Peyer's patch (tissue), 4 donors: Measurements from ENCODE around the gene PLB1. TPM values are rescaled to one million over a fixed set of nuclear protein-coding genes. Genes with fewer than 3 reads are reported as not detected.

Experiments used
- DNase-seq, 3 donors: peaks; one replicate each; pipeline ENCODE4 v3.0.0-alpha.2; 2017 to 2019
- H3K27ac ChIP-seq, 4 donors: fragments of 200-600 bp; sonication (generic); one replicate each; pipeline ENCODE4 v1.5.1; 2016 to 2019
- H3K27me3 ChIP-seq, 2 donors: fragments of 200-600 bp; sonication (generic); one replicate each; pipeline ENCODE4 v1.5.1; 2019
- H3K36me3 ChIP-seq, 3 donors: fragments of 200-600 bp; sonication (generic); one replicate each; pipeline ENCODE4 v1.5.1; 2016 to 2019
- H3K4me1 ChIP-seq, 4 donors: fragments of 200-600 bp; sonication (generic); one replicate each; pipeline ENCODE4 v1.5.1; 2016 to 2019
- H3K4me3 ChIP-seq, 4 donors: fragments of 200-600 bp; sonication (generic); 1 replicate in 3 of 4; 2 replicates in 1 of 4; pipeline ENCODE4 v1.5.1; 2016 to 2019; ENCODE audit warnings: mild to moderate bottlenecking in 1 of 4
- H3K9me3 ChIP-seq, 4 donors: fragments of 200-600 bp; sonication (generic); one replicate each; pipeline ENCODE4 v1.5.1; 2016 to 2019; ENCODE audit warnings: mild to moderate bottlenecking in 1 of 4
- POLR2A ChIP-seq, 2 donors: fragments of 450-650 bp; IDR thresholded peaks; one replicate each; pipeline ENCODE4 v1.5.1; 2017; ENCODE audit warnings: antibody characterized with exemption in 2 of 2, mild to moderate bottlenecking in 2 of 2, moderate library complexity in 2 of 2
- total RNA-seq, 4 donors: library from RNA; depleted of rRNA; stranded (reverse); fragments of >200 nt; gene quantifications; one replicate each; pipeline ENCODE4 v1.1.0, GENCODE V29; 2016
- TF ChIP-seq, protein P1 (sequence below), 6 experiments: fragments of 450-650 bp in 4 of 6; fragments of 200-600 bp in 2 of 6; sonication (generic) in 1 of 6; IDR thresholded peaks; one replicate each; pipeline ENCODE4 v1.5.1; 2017 to 2019; ENCODE audit warnings: antibody characterized with exemption in 6 of 6, mild to moderate bottlenecking in 3 of 6, moderate library complexity in 1 of 6

The PLB1 gene
- total RNA-seq, 4 donors from 2014 or later = 9.1 to 345 (median 146) TPM

DNA sequence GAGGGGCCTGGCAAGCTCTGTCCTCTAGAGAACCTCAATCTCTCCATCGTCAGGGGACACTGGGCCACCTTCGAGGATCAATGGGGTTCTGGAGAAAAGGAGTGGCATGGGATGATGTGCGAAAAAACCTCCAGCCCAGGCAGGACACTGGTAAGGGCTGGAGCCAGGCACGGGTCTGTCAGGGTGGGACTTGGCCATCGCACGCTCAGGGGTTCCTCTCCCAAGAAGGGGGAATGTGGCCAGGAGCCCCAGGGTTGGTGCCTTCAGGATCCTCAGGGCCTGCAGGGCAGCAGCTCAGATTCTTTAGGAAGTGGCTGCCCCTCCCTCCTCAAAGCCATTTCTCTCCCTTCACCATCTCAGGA is 46.8 kb upstream of the PLB1 start:
- H3K27me3 ChIP-seq = no peaks in the 10 kb centered on the region
- no peak overlapping the region for H3K27ac ChIP-seq
- H3K4me3 ChIP-seq = no peak overlapping the region
- peaks cover 0 to 7% (median 0%) of the 10 kb centered on the region in 4 donors for H3K4me1 ChIP-seq
- no peaks in the 10 kb centered on the region for H3K9me3 ChIP-seq
- H3K36me3 ChIP-seq = no peaks in the 10 kb centered on the region
- TF ChIP-seq POLR2A (IDR thresholded peaks at IDR 0.05) = no peak
- TF ChIP-seq, protein P1, sequence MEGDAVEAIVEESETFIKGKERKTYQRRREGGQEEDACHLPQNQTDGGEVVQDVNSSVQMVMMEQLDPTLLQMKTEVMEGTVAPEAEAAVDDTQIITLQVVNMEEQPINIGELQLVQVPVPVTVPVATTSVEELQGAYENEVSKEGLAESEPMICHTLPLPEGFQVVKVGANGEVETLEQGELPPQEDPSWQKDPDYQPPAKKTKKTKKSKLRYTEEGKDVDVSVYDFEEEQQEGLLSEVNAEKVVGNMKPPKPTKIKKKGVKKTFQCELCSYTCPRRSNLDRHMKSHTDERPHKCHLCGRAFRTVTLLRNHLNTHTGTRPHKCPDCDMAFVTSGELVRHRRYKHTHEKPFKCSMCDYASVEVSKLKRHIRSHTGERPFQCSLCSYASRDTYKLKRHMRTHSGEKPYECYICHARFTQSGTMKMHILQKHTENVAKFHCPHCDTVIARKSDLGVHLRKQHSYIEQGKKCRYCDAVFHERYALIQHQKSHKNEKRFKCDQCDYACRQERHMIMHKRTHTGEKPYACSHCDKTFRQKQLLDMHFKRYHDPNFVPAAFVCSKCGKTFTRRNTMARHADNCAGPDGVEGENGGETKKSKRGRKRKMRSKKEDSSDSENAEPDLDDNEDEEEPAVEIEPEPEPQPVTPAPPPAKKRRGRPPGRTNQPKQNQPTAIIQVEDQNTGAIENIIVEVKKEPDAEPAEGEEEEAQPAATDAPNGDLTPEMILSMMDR (IDR thresholded peaks at IDR 0.05) = no peak
- DNase-seq = no peak

DNA sequence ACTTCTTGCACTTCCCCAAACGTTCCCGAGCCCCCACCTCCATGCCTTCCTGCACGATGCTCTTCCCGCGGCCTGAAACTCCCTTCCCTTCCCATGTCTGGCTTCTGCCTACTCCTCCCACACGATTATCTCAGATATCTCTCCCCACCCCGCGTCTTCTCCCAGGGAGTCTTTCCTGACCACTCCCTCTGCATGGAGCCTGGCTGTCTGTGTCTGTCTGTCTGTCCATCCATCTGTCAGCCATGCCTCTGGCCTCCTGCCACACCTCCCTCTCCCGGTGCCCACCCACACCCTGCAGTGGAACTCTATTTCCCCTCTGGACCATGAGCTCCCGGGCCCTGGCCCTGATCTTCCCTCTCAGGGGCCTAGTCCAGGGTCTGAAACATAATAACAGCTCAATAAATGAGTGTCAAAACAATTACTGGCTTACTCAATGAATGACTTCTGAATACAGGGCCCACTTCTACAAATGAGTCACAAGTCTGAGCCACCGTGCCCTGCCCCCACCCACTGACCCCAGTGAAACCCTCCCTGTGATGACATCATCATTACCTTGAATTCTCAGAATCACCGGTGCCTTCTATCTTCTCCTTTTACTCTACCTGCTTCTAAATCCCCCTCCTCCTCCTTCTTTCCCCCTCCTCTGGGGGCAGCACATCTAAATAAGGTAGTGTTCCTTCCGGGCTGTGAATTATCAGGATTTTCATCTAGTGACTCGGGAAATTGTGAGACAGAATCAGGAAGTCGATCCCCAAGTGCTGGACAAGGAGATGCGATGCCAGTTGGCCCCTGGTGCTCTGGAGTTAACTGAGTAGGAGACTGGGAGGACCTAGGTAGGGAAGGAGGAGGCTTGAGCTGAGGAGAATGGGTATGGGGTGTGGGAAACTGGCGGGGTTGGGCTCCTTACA is 46.1 kb upstream of the PLB1 start:
- Histone ChIP-seq H3K36me3 (no peaks in the 10 kb centered on the region), H3K9me3 (no peaks in the 10 kb centered on the region), H3K27me3 (no peaks in the 10 kb centered on the region), H3K4me1 (peaks cover 0 to 7% (median 0%) of the 10 kb centered on the region in 4 donors), H3K27ac (no peak overlapping the region), H3K4me3 (no peak overlapping the region)
- TF ChIP-seq, protein P1 (IDR thresholded peaks at IDR 0.05) = no peak
- no peak for TF ChIP-seq POLR2A (IDR thresholded peaks at IDR 0.05)
- DNase-seq = peak in 1 of 3 donors; percentile 53

DNA sequence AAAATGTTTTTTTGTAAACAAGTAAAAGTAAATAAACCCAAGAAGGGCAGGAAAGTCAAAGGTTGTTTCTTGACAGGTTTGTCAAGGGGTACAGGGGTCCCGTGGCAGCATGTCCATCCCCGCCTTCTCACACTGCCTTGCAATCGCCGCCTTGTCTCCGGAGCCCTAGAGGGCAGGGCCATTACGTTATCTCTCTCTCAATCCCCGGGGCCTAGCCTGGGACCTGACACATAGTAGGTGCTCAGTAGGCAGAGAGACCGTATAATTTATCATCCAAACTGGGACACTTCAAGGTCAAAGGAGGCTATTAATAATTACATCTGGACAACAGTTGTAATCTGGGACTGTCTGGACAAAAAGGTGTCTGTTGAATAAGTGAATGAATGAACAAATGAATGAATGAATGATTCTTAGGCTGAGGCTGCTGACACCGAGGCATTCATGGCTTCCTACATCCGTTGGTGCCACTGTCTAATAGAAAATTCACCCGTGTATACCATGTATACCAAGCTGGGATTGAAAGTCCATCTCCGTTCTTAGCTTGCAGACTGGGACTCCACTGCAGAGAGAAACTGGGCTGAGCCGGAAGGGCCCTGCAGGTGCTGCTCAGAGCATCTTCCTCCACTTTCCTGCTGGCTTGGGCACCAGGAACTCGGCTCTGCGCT is 44.8 kb upstream of the PLB1 start:
- DNase-seq = no peak
- no peaks in the 10 kb centered on the region for H3K36me3 ChIP-seq
- no peak overlapping the region for H3K27ac ChIP-seq
- H3K4me1 ChIP-seq = peaks cover 0 to 7% (median 0%) of the 10 kb centered on the region in 4 donors
- no peaks in the 10 kb centered on the region for H3K9me3 ChIP-seq
- H3K27me3 ChIP-seq = no peaks in the 10 kb centered on the region
- no peak overlapping the region for H3K4me3 ChIP-seq
- TF ChIP-seq, protein P1 (IDR thresholded peaks at IDR 0.05) = no peak
- TF ChIP-seq POLR2A (IDR thresholded peaks at IDR 0.05) = no peak

DNA sequence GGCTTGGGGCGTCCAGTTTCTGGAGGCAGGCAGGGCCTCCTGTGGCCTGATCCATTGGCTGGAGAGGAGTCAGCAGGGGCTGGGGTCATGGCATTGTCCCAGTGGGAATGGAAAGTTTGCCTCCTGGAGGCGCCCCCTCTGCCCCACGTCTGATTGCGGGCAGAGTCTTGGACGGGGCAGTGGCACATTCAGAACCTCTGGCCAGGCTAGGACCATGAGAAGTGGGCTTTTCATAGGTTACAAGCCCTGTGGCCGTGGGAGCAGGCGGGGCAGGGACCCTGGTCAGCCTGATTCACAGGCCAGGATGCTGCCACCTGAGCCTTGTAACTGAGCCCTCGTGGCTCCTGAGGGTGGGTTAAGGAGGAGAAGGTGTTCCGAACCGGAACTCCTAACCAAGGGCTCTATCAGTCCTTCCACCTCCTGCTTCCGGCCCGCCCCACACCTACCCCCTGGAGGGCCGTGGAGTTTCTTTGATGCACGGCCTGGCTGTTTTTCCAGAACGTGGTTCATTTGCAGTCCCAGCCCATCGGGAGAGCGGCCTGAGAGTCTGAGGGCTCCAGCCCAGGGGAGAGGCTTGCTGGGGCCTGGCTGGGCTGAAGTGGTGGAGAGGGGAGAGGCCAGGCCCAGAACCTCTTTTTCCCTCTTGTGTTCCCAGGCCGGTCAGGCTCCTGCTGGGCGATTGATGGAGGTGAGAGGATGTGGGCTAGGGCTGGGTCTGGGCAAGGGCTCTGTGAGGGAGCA is 43.9 kb upstream of the PLB1 start:
- Histone ChIP-seq H3K27me3 (no peaks in the 10 kb centered on the region), H3K27ac (no peak overlapping the region), H3K36me3 (no peaks in the 10 kb centered on the region), H3K9me3 (no peaks in the 10 kb centered on the region), H3K4me3 (no peak overlapping the region), H3K4me1 (peaks cover 0 to 7% (median 0%) of the 10 kb centered on the region in 4 donors)
- peak in 1 of 3 donors; percentile 36 for DNase-seq
- TF ChIP-seq POLR2A (IDR thresholded peaks at IDR 0.05) = no peak
- TF ChIP-seq, protein P1 (IDR thresholded peaks at IDR 0.05) = no peak

DNA sequence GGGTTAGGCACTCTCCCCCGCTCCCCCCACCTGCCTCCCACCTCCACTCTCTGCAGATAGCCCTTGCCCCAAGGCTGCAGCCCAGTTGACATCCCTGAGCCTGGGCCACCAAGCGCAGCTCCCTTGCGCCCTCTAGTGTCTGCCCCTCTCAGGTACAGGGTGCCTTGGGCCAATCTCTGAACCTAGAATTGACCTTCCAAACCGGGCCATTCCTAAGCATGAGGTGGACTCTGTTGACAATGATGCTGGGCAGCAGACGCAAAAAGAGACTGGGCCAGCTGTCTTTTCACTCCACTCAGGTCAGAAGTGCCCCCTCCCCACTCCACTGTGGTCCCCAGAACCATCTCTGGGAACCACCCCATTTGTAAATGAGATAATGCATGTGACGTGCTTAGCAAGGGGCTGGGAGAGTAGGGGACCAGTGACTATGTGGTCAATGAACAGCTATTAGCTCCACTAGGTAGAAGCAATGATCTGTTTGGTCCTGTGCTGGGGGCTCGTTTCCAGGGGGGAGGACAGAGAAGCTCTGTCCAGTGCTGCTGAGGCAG is 43.3 kb upstream of the PLB1 start:
- H3K4me1 ChIP-seq = peaks cover 0 to 7% (median 0%) of the 10 kb centered on the region in 4 donors
- H3K27me3 ChIP-seq = no peaks in the 10 kb centered on the region
- no peaks in the 10 kb centered on the region for H3K36me3 ChIP-seq
- peak; percentile 40 to 90 (median 82) for DNase-seq
- H3K4me3 ChIP-seq = no peak overlapping the region
- H3K9me3 ChIP-seq = no peaks in the 10 kb centered on the region
- peak in 1 of 2 donors; percentile 21 for TF ChIP-seq POLR2A (IDR thresholded peaks at IDR 0.05)
- TF ChIP-seq, protein P1 (IDR thresholded peaks at IDR 0.05) = peak; percentile 29 to 93 (median 88)
- H3K27ac ChIP-seq = no peak overlapping the region
